ENCODE measurements around the gene TM2D1.
"Not testable (repeated sequence)": the region's sequence is repeated elsewhere in the genome, so short reads cannot be mapped to it uniquely, and the experiment has no call there.

The TM2D1 gene

DNA sequence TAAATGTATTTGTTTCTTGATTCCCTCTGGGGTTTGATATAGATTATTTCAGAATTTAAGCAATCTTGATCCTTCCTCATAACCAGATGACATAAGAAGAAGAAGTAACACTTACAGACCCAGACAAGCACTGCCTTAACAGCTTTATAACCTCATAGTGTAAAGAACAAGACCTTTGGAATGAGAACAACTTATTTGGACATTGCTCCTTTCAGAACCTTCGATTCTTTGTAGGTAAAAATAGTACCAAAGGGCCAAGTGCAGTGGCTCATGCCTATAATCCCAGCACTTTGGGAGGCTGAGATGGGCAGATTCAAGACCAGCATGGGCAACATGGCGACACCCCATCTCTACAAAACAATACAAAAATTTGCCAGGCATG, 15.0 kb downstream of the TM2D1 start:
- Histone ChIP-seq H3K27me3 (ENCODE audit: control insufficient read depth, insufficient read depth, low read length) (no peaks in the 10 kb centered on the region), H3K4me3 (ENCODE audit: low read length) (no peak overlapping the region), H3K36me3 (ENCODE audit: control insufficient read depth, low read depth, low read length) (peaks cover 21% of the 10 kb centered on the region), H3K9me3 (ENCODE audit: control insufficient read depth, low read depth, low read length) (no peaks in the 10 kb centered on the region), H3K9ac (ENCODE audit: low read length) (no peak overlapping the region), H3K4me1 (ENCODE audit: control insufficient read depth, low read depth, low read length) (no peaks in the 10 kb centered on the region), H3K27ac (ENCODE audit: low read length) (no peak overlapping the region)

DNA sequence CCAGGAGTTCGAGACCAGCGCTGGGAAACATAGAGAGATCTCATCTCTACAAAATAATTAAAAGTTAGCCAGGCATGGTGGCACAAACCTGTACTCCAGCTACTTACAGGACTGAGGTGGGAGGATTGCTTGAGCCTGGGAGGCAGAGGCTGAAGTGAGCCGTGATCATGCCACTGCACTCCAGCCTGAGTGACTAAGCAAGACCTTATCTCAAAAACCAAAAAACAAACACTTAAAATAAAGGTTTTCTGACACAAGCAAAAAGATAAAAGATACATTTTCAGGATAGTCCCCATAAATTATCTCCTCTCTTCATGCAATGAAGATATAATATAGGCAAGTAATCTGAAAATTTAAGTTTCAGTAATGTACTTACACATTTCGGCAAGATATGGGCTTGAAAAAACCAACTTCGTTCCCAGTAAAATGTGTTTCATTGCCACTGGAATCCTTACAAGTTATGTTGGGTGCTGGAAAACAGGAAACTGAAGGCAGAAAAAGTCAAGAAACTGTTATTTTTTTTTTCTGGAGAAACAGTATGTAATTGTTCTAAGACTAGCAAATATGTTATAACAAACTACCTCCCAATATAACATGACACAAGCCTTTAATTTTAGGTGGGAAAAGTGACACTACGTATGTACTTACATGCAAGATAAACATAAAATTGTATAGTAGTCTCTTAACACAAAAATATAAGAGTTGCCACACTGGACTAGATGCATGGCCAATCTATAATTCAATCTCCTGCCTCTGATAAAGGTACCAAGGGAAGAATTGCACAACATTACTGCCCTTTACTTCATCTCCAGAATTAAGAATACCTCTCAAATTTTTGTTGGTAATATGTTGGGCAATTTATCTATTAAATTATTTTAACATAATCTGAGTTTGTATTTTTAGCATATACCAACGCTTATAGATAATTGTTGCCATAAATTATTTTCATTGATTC, 15.7 kb downstream of the TM2D1 start:
- no peak overlapping the region for H3K9ac ChIP-seq (ENCODE audit: low read length)
- no peak overlapping the region for H3K27ac ChIP-seq (ENCODE audit: low read length)
- no peaks in the 10 kb centered on the region for H3K4me1 ChIP-seq (ENCODE audit: control insufficient read depth, low read depth, low read length)
- H3K4me3 ChIP-seq (ENCODE audit: low read length) = no peak overlapping the region
- H3K27me3 ChIP-seq (ENCODE audit: control insufficient read depth, insufficient read depth, low read length) = no peaks in the 10 kb centered on the region
- H3K36me3 ChIP-seq (ENCODE audit: control insufficient read depth, low read depth, low read length) = peaks cover 21% of the 10 kb centered on the region
- H3K9me3 ChIP-seq (ENCODE audit: control insufficient read depth, low read depth, low read length) = no peaks in the 10 kb centered on the region

DNA sequence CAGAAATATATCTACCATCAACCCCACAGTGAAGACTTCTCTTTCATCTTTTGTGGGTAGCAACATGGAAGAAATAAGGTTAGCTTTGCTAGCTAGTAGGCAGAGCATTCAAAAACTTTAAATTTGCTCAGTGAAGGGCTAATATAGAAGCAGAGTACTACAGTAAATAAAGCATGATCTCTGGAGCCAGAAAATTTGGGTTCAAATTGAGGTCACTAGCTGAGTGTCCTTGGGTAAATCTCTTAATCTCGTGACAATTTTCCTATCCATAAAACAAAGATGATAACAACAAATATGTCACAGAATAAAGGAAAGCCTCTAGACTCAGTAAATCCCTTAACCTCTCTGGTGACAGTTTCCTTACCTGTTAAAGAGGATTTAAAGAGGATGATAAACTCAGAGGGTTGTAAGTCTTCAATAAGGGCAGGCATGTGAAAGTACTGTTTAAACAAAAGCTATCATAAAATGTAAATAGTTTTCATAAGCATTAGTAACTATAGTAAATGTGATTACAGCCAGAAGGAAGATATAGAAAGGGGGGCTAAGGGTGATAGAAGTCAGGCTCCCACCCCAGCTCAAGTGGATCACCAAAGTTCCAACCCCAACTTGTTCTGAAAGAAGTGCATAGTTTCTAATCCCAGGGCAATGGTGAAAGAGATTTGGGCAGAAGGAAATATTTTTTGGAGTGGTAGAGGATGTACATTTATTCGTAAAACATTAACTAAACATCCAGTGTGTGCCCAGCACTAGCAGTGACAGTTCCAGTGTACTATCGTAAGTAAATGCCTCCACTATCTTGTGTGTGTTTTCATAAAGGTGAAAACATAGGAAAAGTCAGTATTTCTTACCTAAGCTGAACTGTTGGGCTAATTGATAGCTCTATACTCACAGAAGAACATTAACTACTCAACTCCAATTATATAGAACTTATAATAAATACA, 24.8 kb downstream of the TM2D1 start:
- Histone ChIP-seq H3K36me3 (ENCODE audit: control insufficient read depth, low read depth, low read length) (peaks cover 22% of the 10 kb centered on the region), H3K4me3 (ENCODE audit: low read length) (no peak overlapping the region), H3K27me3 (ENCODE audit: control insufficient read depth, insufficient read depth, low read length) (no peaks in the 10 kb centered on the region), H3K9ac (ENCODE audit: low read length) (no peak overlapping the region), H3K27ac (ENCODE audit: low read length) (no peak overlapping the region), H3K4me1 (ENCODE audit: control insufficient read depth, low read depth, low read length) (no peaks in the 10 kb centered on the region), H3K9me3 (ENCODE audit: control insufficient read depth, low read depth, low read length) (no peaks in the 10 kb centered on the region)

DNA sequence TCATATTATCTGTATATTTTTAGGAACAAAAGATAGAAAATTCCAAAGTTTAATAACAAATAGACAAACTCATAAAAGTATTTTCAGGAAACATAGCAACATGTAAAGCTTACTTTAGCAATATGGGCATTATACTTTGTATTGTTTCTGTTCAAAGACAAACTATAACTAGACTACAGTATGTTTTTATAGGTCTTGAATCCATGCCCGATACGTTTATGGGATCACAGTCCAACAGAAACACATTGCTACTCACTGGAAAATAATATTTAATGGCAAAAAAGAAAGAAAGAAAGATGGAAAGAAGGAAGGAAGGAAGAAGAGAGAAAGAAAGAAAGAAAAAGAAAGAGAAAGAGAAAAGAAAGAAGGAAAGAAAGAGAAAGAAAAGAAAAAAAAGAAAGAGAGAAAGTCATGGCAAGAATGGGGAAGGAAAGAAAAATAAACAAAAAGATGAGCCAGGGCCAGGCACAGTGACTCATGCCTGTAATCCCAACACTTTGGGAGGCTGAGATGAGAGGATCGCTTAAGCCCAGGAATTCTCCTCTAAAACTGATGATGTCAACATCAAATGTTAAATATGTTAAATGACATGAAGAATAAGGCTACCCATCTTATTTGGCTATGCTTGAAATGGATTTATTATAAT, 32.7 kb downstream of the TM2D1 start:
- no peaks in the 10 kb centered on the region for H3K9me3 ChIP-seq (ENCODE audit: control insufficient read depth, low read depth, low read length)
- no peaks in the 10 kb centered on the region for H3K4me1 ChIP-seq (ENCODE audit: control insufficient read depth, low read depth, low read length)
- no peak overlapping the region for H3K4me3 ChIP-seq (ENCODE audit: low read length)
- no peaks in the 10 kb centered on the region for H3K36me3 ChIP-seq (ENCODE audit: control insufficient read depth, low read depth, low read length)
- H3K27ac ChIP-seq (ENCODE audit: low read length) = no peak overlapping the region
- H3K27me3 ChIP-seq (ENCODE audit: control insufficient read depth, insufficient read depth, low read length) = no peaks in the 10 kb centered on the region
- no peak overlapping the region for H3K9ac ChIP-seq (ENCODE audit: low read length)

DNA sequence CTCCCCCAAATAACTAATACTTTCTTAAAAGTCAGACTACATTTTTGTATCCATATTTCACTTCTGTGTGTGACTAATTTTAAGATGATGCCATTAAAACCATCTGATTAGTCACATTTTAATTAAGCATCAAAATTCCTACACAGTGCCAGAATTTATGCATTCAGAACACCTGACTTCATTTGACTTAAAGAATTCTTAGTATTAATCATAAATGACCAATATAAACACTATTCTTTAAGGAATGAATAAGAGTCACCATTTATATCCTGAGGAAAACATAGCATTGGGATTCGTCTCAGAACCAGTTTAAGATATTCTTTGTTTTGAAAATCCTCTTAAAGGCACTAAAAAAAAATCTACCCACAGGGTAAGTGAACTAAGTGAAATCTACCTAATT, 37.0 kb downstream of the TM2D1 start:
- no peaks in the 10 kb centered on the region for H3K4me1 ChIP-seq (ENCODE audit: control insufficient read depth, low read depth, low read length)
- H3K9me3 ChIP-seq (ENCODE audit: control insufficient read depth, low read depth, low read length) = no peaks in the 10 kb centered on the region
- no peaks in the 10 kb centered on the region for H3K27me3 ChIP-seq (ENCODE audit: control insufficient read depth, insufficient read depth, low read length)
- H3K27ac ChIP-seq (ENCODE audit: low read length) = no peak overlapping the region
- H3K36me3 ChIP-seq (ENCODE audit: control insufficient read depth, low read depth, low read length) = no peaks in the 10 kb centered on the region
- no peak overlapping the region for H3K9ac ChIP-seq (ENCODE audit: low read length)
- no peak overlapping the region for H3K4me3 ChIP-seq (ENCODE audit: low read length)

DNA sequence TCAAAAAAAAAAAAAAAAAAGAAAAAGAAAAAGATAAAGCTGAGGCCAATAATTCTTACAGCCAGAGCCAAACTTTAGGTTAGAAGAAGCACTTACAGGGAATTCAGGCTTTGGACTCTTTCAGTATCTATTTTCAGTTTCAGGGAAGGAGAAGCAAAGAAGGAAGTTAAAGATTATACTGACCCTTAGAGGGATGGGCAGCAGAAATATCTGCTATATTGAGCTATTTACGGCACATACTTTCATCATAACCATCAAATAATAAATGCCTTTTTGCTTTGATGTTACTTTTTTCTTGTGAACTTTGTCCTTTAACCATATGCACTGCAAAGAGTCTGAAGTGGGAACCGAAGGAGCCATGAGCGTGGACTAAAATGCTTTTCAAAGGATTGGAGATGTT, 42.0 kb downstream of the TM2D1 start:
- H3K27me3 ChIP-seq (ENCODE audit: control insufficient read depth, insufficient read depth, low read length) = no peaks in the 10 kb centered on the region
- H3K9ac ChIP-seq (ENCODE audit: low read length) = no peak overlapping the region
- H3K27ac ChIP-seq (ENCODE audit: low read length) = no peak overlapping the region
- H3K4me3 ChIP-seq (ENCODE audit: low read length) = no peak overlapping the region
- H3K36me3 ChIP-seq (ENCODE audit: control insufficient read depth, low read depth, low read length) = peaks cover 6% of the 10 kb centered on the region
- no peaks in the 10 kb centered on the region for H3K9me3 ChIP-seq (ENCODE audit: control insufficient read depth, low read depth, low read length)
- H3K4me1 ChIP-seq (ENCODE audit: control insufficient read depth, low read depth, low read length) = no peaks in the 10 kb centered on the region

DNA sequence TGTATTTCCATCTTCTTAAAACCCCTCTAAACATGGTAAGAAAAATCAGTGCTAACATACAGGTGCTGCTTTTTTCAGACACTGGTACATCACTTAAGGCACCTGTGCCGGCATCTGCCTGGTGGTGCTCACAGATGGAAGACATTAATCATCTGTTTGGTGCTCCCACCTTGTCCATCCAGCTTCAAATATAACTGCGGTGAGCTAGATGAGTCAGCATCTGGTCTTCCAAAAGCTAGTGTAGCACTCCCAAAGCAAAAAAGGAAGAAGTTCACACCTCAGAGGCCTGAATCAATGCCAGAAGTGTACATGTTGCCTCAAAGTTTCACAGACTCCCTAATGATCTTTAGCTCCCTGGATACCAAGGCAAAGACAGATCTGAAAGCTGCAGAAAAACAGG, 44.4 kb downstream of the TM2D1 start:
- Histone ChIP-seq H3K27me3 (ENCODE audit: control insufficient read depth, insufficient read depth, low read length) (no peaks in the 10 kb centered on the region), H3K27ac (ENCODE audit: low read length) (no peak overlapping the region), H3K9ac (ENCODE audit: low read length) (no peak overlapping the region), H3K4me3 (ENCODE audit: low read length) (no peak overlapping the region), H3K36me3 (ENCODE audit: control insufficient read depth, low read depth, low read length) (peaks cover 6% of the 10 kb centered on the region), H3K4me1 (ENCODE audit: control insufficient read depth, low read depth, low read length) (no peaks in the 10 kb centered on the region), H3K9me3 (ENCODE audit: control insufficient read depth, low read depth, low read length) (no peaks in the 10 kb centered on the region)

DNA sequence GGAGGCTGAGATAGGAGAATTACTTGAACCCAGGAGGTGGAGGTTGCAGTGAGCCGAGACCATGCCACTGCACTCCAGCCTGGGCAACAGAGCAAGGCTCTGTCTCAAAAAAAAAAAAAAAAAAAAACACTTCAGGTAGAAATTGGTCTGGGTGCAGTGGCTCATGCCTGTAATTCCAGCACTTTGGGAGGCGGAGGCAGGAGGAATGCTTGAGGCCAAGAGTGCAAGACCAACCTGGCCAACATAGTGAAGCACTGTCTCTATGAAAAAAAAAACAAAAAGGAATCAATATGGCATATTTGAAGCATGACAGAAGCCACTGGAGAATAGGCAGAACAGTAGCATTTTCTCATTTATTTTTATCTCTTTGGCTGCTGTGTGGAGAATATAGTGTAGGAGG, 48.1 kb downstream of the TM2D1 start:
- not testable (repeated sequence) for H3K9ac ChIP-seq (ENCODE audit: low read length); H3K27me3 ChIP-seq (ENCODE audit: control insufficient read depth, insufficient read depth, low read length); H3K9me3 ChIP-seq (ENCODE audit: control insufficient read depth, low read depth, low read length); H3K27ac ChIP-seq (ENCODE audit: low read length); H3K4me3 ChIP-seq (ENCODE audit: low read length); H3K36me3 ChIP-seq (ENCODE audit: control insufficient read depth, low read depth, low read length); H3K4me1 ChIP-seq (ENCODE audit: control insufficient read depth, low read depth, low read length)

DNA sequence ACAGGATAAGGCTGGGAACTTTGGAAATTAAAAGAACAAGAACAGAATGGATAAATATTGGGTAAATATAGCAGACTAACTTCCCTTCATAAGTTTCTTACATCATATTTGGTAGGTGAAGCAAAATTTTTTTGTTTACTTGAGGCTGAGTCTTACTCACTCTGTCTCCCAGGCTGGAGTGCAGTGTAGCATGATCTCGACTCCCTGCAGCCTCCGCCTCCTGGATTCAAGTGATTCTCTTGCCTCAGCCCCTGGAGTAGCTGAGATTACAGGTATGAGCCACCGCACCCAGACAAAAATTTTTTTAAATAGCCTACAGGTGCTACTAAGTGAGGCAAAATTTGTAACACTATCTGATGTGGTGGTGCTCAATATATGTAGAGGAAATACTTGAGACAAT, 50.7 kb downstream of the TM2D1 start:
- H3K36me3 ChIP-seq (ENCODE audit: control insufficient read depth, low read depth, low read length) = no peaks in the 10 kb centered on the region
- no peaks in the 10 kb centered on the region for H3K4me1 ChIP-seq (ENCODE audit: control insufficient read depth, low read depth, low read length)
- no peaks in the 10 kb centered on the region for H3K27me3 ChIP-seq (ENCODE audit: control insufficient read depth, insufficient read depth, low read length)
- H3K4me3 ChIP-seq (ENCODE audit: low read length) = no peak overlapping the region
- H3K9ac ChIP-seq (ENCODE audit: low read length) = no peak overlapping the region
- no peaks in the 10 kb centered on the region for H3K9me3 ChIP-seq (ENCODE audit: control insufficient read depth, low read depth, low read length)
- no peak overlapping the region for H3K27ac ChIP-seq (ENCODE audit: low read length)

DNA sequence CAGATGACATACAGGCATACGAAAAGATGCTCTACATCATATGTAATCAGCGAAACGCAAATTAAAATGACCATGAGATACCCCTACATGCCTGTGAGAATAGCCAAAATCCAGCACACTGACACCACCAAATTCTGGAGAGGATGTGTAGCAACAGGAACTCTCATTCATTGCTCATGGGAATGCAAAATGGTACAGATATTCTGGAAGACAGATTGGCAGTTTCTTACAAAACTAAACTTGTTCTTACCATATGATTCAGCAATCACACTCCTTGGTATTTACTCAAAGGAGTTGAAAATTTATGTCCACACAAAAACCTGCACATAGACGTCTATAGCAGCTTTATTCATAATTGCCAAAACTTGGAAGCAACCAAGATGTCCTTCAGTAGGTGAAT, 52.6 kb downstream of the TM2D1 start:
- H3K27ac ChIP-seq (ENCODE audit: low read length) = no peak overlapping the region
- H3K9me3 ChIP-seq (ENCODE audit: control insufficient read depth, low read depth, low read length) = no peaks in the 10 kb centered on the region
- no peaks in the 10 kb centered on the region for H3K4me1 ChIP-seq (ENCODE audit: control insufficient read depth, low read depth, low read length)
- H3K36me3 ChIP-seq (ENCODE audit: control insufficient read depth, low read depth, low read length) = no peaks in the 10 kb centered on the region
- H3K27me3 ChIP-seq (ENCODE audit: control insufficient read depth, insufficient read depth, low read length) = no peaks in the 10 kb centered on the region
- H3K9ac ChIP-seq (ENCODE audit: low read length) = no peak overlapping the region
- H3K4me3 ChIP-seq (ENCODE audit: low read length) = no peak overlapping the region

DNA sequence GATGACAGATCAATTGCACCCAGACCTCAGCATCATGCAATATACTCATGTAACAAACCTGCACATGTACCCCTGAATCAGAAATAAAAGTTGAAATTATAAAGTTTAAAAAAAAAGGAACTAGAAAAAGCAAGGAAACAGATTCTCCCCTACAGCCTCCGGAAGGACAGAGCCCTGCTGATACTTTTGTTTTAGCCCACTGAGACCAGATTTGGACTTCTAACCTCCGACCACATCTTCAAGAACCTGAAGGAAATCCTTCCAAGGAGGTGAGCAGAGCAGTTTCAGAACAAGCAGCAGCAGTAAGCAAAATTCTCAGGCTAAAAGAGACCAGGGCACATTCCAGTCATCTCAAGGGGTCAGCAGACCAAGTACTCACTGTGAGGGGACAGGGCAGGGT, 54.5 kb downstream of the TM2D1 start:
- H3K36me3 ChIP-seq (ENCODE audit: control insufficient read depth, low read depth, low read length) = no peaks in the 10 kb centered on the region
- H3K9me3 ChIP-seq (ENCODE audit: control insufficient read depth, low read depth, low read length) = no peaks in the 10 kb centered on the region
- no peaks in the 10 kb centered on the region for H3K27me3 ChIP-seq (ENCODE audit: control insufficient read depth, insufficient read depth, low read length)
- no peak overlapping the region for H3K4me3 ChIP-seq (ENCODE audit: low read length)
- H3K9ac ChIP-seq (ENCODE audit: low read length) = no peak overlapping the region
- H3K4me1 ChIP-seq (ENCODE audit: control insufficient read depth, low read depth, low read length) = no peaks in the 10 kb centered on the region
- no peak overlapping the region for H3K27ac ChIP-seq (ENCODE audit: low read length)

Measured in iPS-18a (cell line).